T-helper 1 cell treated with Interleukin-12 subunit alpha and Interleukin-12 subunit beta and Interleukin-4 antibody, amounts not matched to agents 30 ng/mL and 1 ng/mL, for 36 hours (primary cell): ENCODE measurements around the gene LRFN5. TPM values are rescaled to one million over a fixed set of nuclear protein-coding genes. Genes with fewer than 3 reads are reported as not detected.
"Not testable (repeated sequence)": the region's sequence is repeated elsewhere in the genome, so short reads cannot be mapped to it uniquely, and the experiment has no call there.

ENCODE experiments used
- intact Hi-C: fragments of 100-400 bp; cut with micrococcal nuclease; formaldehyde crosslinking; loops from one replicate; pipeline ENCODE4 v1.15.1; 2024
- total RNA-seq: library from RNA; stranded (reverse); gene quantifications from 2 replicates; pipeline ENCODE4 v1.2.3, GENCODE V29; 2022

LRFN5 gene
- not detected in 2 replicates for total RNA-seq

GRCh38 chr14:41606532-41607303 lies at the start of gene LRFN5:
Gene LRFN5 (plus strand): TSS chr14:41606876.
- intact Hi-C loops: no loop called here

- intact Hi-C loops: no loop called here
Measured at GRCh38 chr14:41558490-41558889, 48.2 kb upstream of the LRFN5 start.

GRCh38 chr14:41566864-41567263 lies 39.8 kb upstream of the LRFN5 start:
- intact Hi-C loops: not testable (repeated sequence)

- intact Hi-C loops: no loop called here
Measured at GRCh38 chr14:41568979-41569378, 37.7 kb upstream of the LRFN5 start.

GRCh38 chr14:41570415-41571155 lies 36.1 kb upstream of the LRFN5 start:
- intact Hi-C loops: no loop called here

GRCh38 chr14:41586237-41586636 lies 20.4 kb upstream of the LRFN5 start:
- intact Hi-C loops: no loop called here

GRCh38 chr14:41597647-41598046 lies 9.0 kb upstream of the LRFN5 start:
- intact Hi-C loops: no loop called here

- intact Hi-C loops: not testable (repeated sequence)
Measured at GRCh38 chr14:41599805-41600385, 6.8 kb upstream of the LRFN5 start.

GRCh38 chr14:41604721-41605531 lies 1.8 kb upstream of the LRFN5 start:
- intact Hi-C loops: no loop called here

- intact Hi-C loops: no loop called here
Measured at GRCh38 chr14:41605550-41606281, 960 bp upstream of the LRFN5 start.

- intact Hi-C loops: no loop called here
Measured at GRCh38 chr14:41606282-41606531, 469 bp upstream of the LRFN5 start.

GRCh38 chr14:41607304-41607775 lies 664 bp downstream of the LRFN5 start:
- intact Hi-C loops: no loop called here

GRCh38 chr14:41607966-41608663 lies 1.4 kb downstream of the LRFN5 start:
- intact Hi-C loops: no loop called here

- intact Hi-C loops: no loop called here
Measured at GRCh38 chr14:41608681-41609390, 2.2 kb downstream of the LRFN5 start.

GRCh38 chr14:41609704-41610183 lies 3.1 kb downstream of the LRFN5 start:
- intact Hi-C loops: no loop called here

GRCh38 chr14:41615011-41615595 lies 8.4 kb downstream of the LRFN5 start:
- intact Hi-C loops: no loop called here

GRCh38 chr14:41623736-41624135 lies 17.1 kb downstream of the LRFN5 start:
- intact Hi-C loops: no loop called here

GRCh38 chr14:41629876-41630275 lies 23.2 kb downstream of the LRFN5 start:
- intact Hi-C loops: no loop called here

- intact Hi-C loops: loop anchor here (2.0 kb wide), 1 partner anchor 27 kb away; no protein-coding TSS in a partner anchor
Measured at GRCh38 chr14:41634286-41634685, 27.6 kb downstream of the LRFN5 start.
